ENCODE data around the gene GALNT18.

Gene GALNT18

GRCh38 chr11:11432621-11433319, 189.0 kb downstream of the GALNT18 start:
- no peak for DNase-seq (ENCODE audit: low read depth)

- DNase-seq (ENCODE audit: low read depth): no peak
Observed at GRCh38 chr11:11430431-11430830, 191.4 kb downstream of the GALNT18 start.

- no peak for DNase-seq (ENCODE audit: low read depth)
Observed at GRCh38 chr11:11428714-11429113, 193.1 kb downstream of the GALNT18 start.

GRCh38 chr11:11427542-11427941, 194.3 kb downstream of the GALNT18 start:
- no peak for DNase-seq (ENCODE audit: low read depth)

GRCh38 chr11:11427140-11427539, 194.7 kb downstream of the GALNT18 start:
- no peak for DNase-seq (ENCODE audit: low read depth)

- DNase-seq (ENCODE audit: low read depth): no peak
Observed at GRCh38 chr11:11426226-11426952, 195.4 kb downstream of the GALNT18 start.

- DNase-seq (ENCODE audit: low read depth): no peak
Observed at GRCh38 chr11:11425806-11426205, 196.0 kb downstream of the GALNT18 start.

GRCh38 chr11:11424688-11425087, 197.1 kb downstream of the GALNT18 start:
- no peak for DNase-seq (ENCODE audit: low read depth)

- no peak for DNase-seq (ENCODE audit: low read depth)
Observed at GRCh38 chr11:11422411-11423128, 199.2 kb downstream of the GALNT18 start.

- DNase-seq (ENCODE audit: low read depth): no peak
Observed at GRCh38 chr11:11421509-11421908, 200.3 kb downstream of the GALNT18 start.

GRCh38 chr11:11420899-11421285, 200.9 kb downstream of the GALNT18 start:
- no peak for DNase-seq (ENCODE audit: low read depth)

- DNase-seq (ENCODE audit: low read depth): no peak
Observed at GRCh38 chr11:11420191-11420898, 201.5 kb downstream of the GALNT18 start.

- DNase-seq (ENCODE audit: low read depth): no peak
Observed at GRCh38 chr11:11419747-11420146, 202.1 kb downstream of the GALNT18 start.

GRCh38 chr11:11416917-11417316, 204.9 kb downstream of the GALNT18 start:
- no peak for DNase-seq (ENCODE audit: low read depth)

GRCh38 chr11:11416502-11416901, 205.3 kb downstream of the GALNT18 start:
- DNase-seq (ENCODE audit: low read depth): no peak

GRCh38 chr11:11415901-11416300, 205.9 kb downstream of the GALNT18 start:
- no peak for DNase-seq (ENCODE audit: low read depth)

GRCh38 chr11:11414996-11415395, 206.8 kb downstream of the GALNT18 start:
- DNase-seq (ENCODE audit: low read depth): no peak

- DNase-seq (ENCODE audit: low read depth): no peak
Observed at GRCh38 chr11:11413776-11414175, 208.0 kb downstream of the GALNT18 start.

- no peak for DNase-seq (ENCODE audit: low read depth)
Observed at GRCh38 chr11:11411401-11411985, 210.3 kb downstream of the GALNT18 start.

GRCh38 chr11:11409901-11410300, 211.9 kb downstream of the GALNT18 start:
- DNase-seq (ENCODE audit: low read depth): no peak

GRCh38 chr11:11409224-11409623, 212.6 kb downstream of the GALNT18 start:
- no peak for DNase-seq (ENCODE audit: low read depth)
